Gastrocnemius medialis (tissue), 4 donors: ENCODE data around the gene WDR72.

Experiments used
- CTCF ChIP-seq, 5 experiments: fragments of 450-650 bp in 3 of 5; fragments of 200-600 bp in 2 of 5; sonication (generic) in 2 of 5; IDR thresholded peaks in 4 of 5; conservative IDR thresholded peaks in 1 of 5; 1 replicate in 4 of 5; 2 replicates in 1 of 5; pipeline ENCODE4 v1.5.1; 2016 to 2019; ENCODE audit warnings: antibody characterized with exemption in 5 of 5, mild to moderate bottlenecking in 3 of 5, moderate library complexity in 3 of 5
- POLR2A ChIP-seq, 2 donors: fragments of 450-650 bp; IDR thresholded peaks; one replicate each; pipeline ENCODE4 v1.6.1; 2017; ENCODE audit warnings: antibody characterized with exemption in 2 of 2, mild to moderate bottlenecking in 2 of 2, moderate library complexity in 2 of 2

DNA sequence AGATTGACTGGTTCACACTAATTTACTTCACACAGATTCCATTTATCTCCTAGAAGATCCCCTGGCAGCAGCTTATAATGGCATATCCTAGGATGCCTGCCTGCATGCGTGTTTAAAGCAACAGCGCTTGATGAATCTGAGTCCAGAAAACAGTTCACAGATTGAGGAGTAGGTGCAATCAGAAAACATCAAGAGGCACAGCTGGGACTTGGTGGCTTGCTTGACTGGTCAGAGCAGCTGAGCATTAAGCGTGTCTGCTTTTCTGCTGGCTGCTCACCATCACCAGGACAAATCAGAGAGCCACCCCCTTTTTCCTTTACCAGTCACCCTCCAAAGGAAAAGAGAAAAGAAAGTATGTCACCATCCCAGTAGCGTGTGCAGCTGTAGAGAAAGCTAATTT lies 223.6 kb downstream of the WDR72 start:
- TF ChIP-seq CTCF (IDR thresholded peaks at IDR 0.05 in 4 of 5, conservative IDR thresholded peaks at IDR 0.05 in 1 of 5): no peak
- no peak for TF ChIP-seq POLR2A (IDR thresholded peaks at IDR 0.05)
